H9 (cell line): Measurements from ENCODE around the gene NDUFV1. TPM values are rescaled to one million over a fixed set of nuclear protein-coding genes. Genes with fewer than 3 reads are reported as not detected.

ENCODE experiments used
- DNase-seq: peaks from one replicate; pipeline ENCODE4 v3.0.0-alpha.2; 2017
- H2AFZ ChIP-seq: one replicate; pipeline ENCODE4 v1.6.1; 2013; ENCODE audit warnings: mild to moderate bottlenecking, low read length, control low read depth, moderate library complexity
- H2AK5ac ChIP-seq: 2 replicates; pipeline ENCODE4 v1.6.1; 2013; ENCODE audit warnings: low read length, control low read depth, mixed read lengths; ENCODE audit not compliant: insufficient read length
- H2BK120ac ChIP-seq: one replicate; pipeline ENCODE4 v1.6.1; 2013; ENCODE audit warnings: low read depth, mild to moderate bottlenecking, low read length, control low read depth, inconsistent platforms; ENCODE audit not compliant: poor library complexity, severe bottlenecking
- H2BK12ac ChIP-seq: 2 replicates; pipeline ENCODE4 v1.6.1; 2013; ENCODE audit warnings: low read length, control low read depth, mixed read lengths, low read depth; ENCODE audit not compliant: insufficient read length
- H2BK15ac ChIP-seq: 2 replicates; pipeline ENCODE4 v1.6.1; 2013; ENCODE audit warnings: low read depth, low read length, control low read depth
- H2BK20ac ChIP-seq: one replicate; pipeline ENCODE4 v1.6.1; 2013; ENCODE audit warnings: low read depth, mild to moderate bottlenecking, low read length, control low read depth, inconsistent platforms; ENCODE audit not compliant: poor library complexity, severe bottlenecking
- H2BK5ac ChIP-seq: 2 replicates; pipeline ENCODE4 v1.6.1; 2013; ENCODE audit warnings: low read length, control low read depth, mixed read lengths; ENCODE audit not compliant: insufficient read length
- H3K14ac ChIP-seq: 2 replicates; pipeline ENCODE4 v1.6.1; 2013; ENCODE audit warnings: low read length, control low read depth; ENCODE audit not compliant: insufficient read depth
- H3K18ac ChIP-seq: 2 replicates; pipeline ENCODE4 v1.6.1; 2013; ENCODE audit warnings: low read depth, mild to moderate bottlenecking, mixed read lengths, low read length, control low read depth; ENCODE audit not compliant: insufficient read length
- H3K23ac ChIP-seq: 2 replicates; pipeline ENCODE4 v1.6.1; 2013; ENCODE audit warnings: low read length, control low read depth, mixed read lengths, low read depth; ENCODE audit not compliant: insufficient read length
- H3K23me2 ChIP-seq: 2 replicates; pipeline ENCODE4 v1.6.1; 2013; ENCODE audit warnings: low read depth, mild to moderate bottlenecking, mixed read lengths, low read length, control low read depth; ENCODE audit not compliant: insufficient read length, poor library complexity, severe bottlenecking
- H3K27ac ChIP-seq: 2 replicates; pipeline ENCODE4 v1.5.1; 2013; ENCODE audit warnings: low read length, control low read depth, mixed read lengths, low read depth; ENCODE audit not compliant: insufficient read length
- H3K27me3 ChIP-seq: 2 replicates; pipeline ENCODE4 v1.6.1; 2013; ENCODE audit warnings: low read length, control low read depth, inconsistent platforms; ENCODE audit not compliant: insufficient read depth
- H3K4ac ChIP-seq: 2 replicates; pipeline ENCODE4 v1.6.1; 2013; ENCODE audit warnings: low read depth, mild to moderate bottlenecking, control low read depth, inconsistent platforms, low read length, moderate library complexity
- H3K4me1 ChIP-seq: 2 replicates; pipeline ENCODE4 v1.6.1; 2013; ENCODE audit warnings: low read length, control low read depth, inconsistent platforms; ENCODE audit not compliant: insufficient read depth
- H3K4me2 ChIP-seq: 2 replicates; pipeline ENCODE4 v1.6.1; 2013; ENCODE audit warnings: low read length, control low read depth, mixed read lengths; ENCODE audit not compliant: insufficient read length, insufficient read depth
- H3K56ac ChIP-seq: 2 replicates; pipeline ENCODE4 v1.6.1; 2013; ENCODE audit warnings: low read depth, mild to moderate bottlenecking, mixed read lengths, low read length, control low read depth; ENCODE audit not compliant: insufficient read length
- H3K79me1 ChIP-seq: 2 replicates; pipeline ENCODE4 v1.6.1; 2013; ENCODE audit warnings: low read depth, mild to moderate bottlenecking, moderate library complexity, low read length, control low read depth, inconsistent platforms; ENCODE audit not compliant: insufficient read depth, poor library complexity, severe bottlenecking
- H3K79me2 ChIP-seq: 2 replicates; pipeline ENCODE4 v1.6.1; 2013; ENCODE audit warnings: low read length, control low read depth, inconsistent platforms; ENCODE audit not compliant: insufficient read depth
- H3K9ac ChIP-seq: 2 replicates; pipeline ENCODE4 v1.6.1; 2013; ENCODE audit warnings: low read length, control low read depth, mixed read lengths; ENCODE audit not compliant: insufficient read length; ENCODE audit errors: extremely low read depth
- H3K9me3 ChIP-seq: one replicate; pipeline ENCODE4 v1.6.1; 2013; ENCODE audit warnings: low read depth, low read length, inconsistent platforms; ENCODE audit not compliant: control insufficient read depth
- H3T11ph ChIP-seq: one replicate; pipeline ENCODE4 v1.6.1; 2013; ENCODE audit warnings: mild to moderate bottlenecking, low read length, control low read depth, inconsistent platforms
- H4K20me1 ChIP-seq: one replicate; pipeline ENCODE4 v1.6.1; 2013; ENCODE audit not compliant: control insufficient read depth, insufficient read length, insufficient read depth
- H4K5ac ChIP-seq: 2 replicates; pipeline ENCODE4 v1.6.1; 2013; ENCODE audit warnings: low read depth, mild to moderate bottlenecking, mixed read lengths, low read length, control low read depth; ENCODE audit not compliant: insufficient read length
- H4K8ac ChIP-seq: replicated peaks from 2 replicates; pipeline ENCODE4 v1.6.1; 2013; ENCODE audit warnings: low read length, control low read depth, mixed read lengths, low read depth; ENCODE audit not compliant: insufficient read length
- H4K91ac ChIP-seq: 2 replicates; pipeline ENCODE4 v1.6.1; 2013; ENCODE audit warnings: low read depth, mild to moderate bottlenecking, moderate library complexity, mixed read lengths, low read length, control low read depth; ENCODE audit not compliant: insufficient read length
- H3K27ac Mint-ChIP-seq, 3 experiments: 2 replicates in 2 of 3; 3 replicates in 1 of 3; pipeline ENCODE4 v1.8.0; 2020 to 2021; ENCODE audit warnings: mixed read lengths in 3 of 3, mild to moderate bottlenecking in 1 of 3, moderate library complexity in 1 of 3
- H3K27me3 Mint-ChIP-seq: 2 replicates; pipeline ENCODE4 v1.8.0; 2021; ENCODE audit warnings: low read depth, mild to moderate bottlenecking, moderate library complexity, mixed read lengths
- H3K36me3 Mint-ChIP-seq, 3 experiments: 2 replicates in 2 of 3; 3 replicates in 1 of 3; pipeline ENCODE4 v1.8.0; 2020 to 2021; ENCODE audit warnings: low read depth in 3 of 3, mixed read lengths in 3 of 3; ENCODE audit not compliant: insufficient read depth in 1 of 3
- H3K4me1 Mint-ChIP-seq, 2 experiments: 2 replicates each; pipeline ENCODE4 v1.8.0; 2020; ENCODE audit warnings: mixed read lengths in 2 of 2
- H3K4me3 Mint-ChIP-seq, 2 experiments: 2 replicates in 1 of 2; 3 replicates in 1 of 2; pipeline ENCODE4 v1.8.0; 2020 to 2021; ENCODE audit warnings: mild to moderate bottlenecking in 2 of 2, mixed read lengths in 2 of 2, moderate library complexity in 1 of 2
- H3K9me3 Mint-ChIP-seq, 2 experiments: 2 replicates in 1 of 2; 3 replicates in 1 of 2; pipeline ENCODE4 v1.8.0; 2020; ENCODE audit warnings: mild to moderate bottlenecking in 2 of 2, mixed read lengths in 2 of 2, moderate library complexity in 1 of 2
- CTCF ChIP-seq: fragments of 200-600 bp; sonication (generic); conservative IDR thresholded peaks from 3 replicates; pipeline ENCODE4 v1.8.0; 2021; ENCODE audit warnings: antibody characterized with exemption, mild to moderate bottlenecking
- WGBS: extraction: QIAGEN DNeasy Blood & Tissue Kit; methylation state at CpG from one replicate; pipeline ENCODE4 v1.1.7; 2013; ENCODE audit warnings: missing lambda C conversion rate, low lambda C conversion rate, mixed read lengths; ENCODE audit not compliant: insufficient read length; ENCODE audit errors: extremely low coverage; 5-methylcytosine and 5-hydroxymethylcytosine counted together
- total RNA-seq: library from RNA; stranded (reverse); gene quantifications from 2 replicates; pipeline ENCODE4 v1.2.1, GENCODE V29; 2021

The NDUFV1 gene
- total RNA-seq, 1 experiment from 2014 or later, result 154 TPM

GRCh38 chr11:67612751-67613150 lies 6.0 kb downstream of the NDUFV1 start:
- Histone ChIP-seq H3K56ac (no peak overlapping the region), H4K8ac (no peak overlapping the region), H4K91ac (no peak overlapping the region), H3K27me3 (peaks cover 3% of the 10 kb centered on the region; the same call in 1 of the 2 replicates), H2BK20ac (no peak overlapping the region), H2BK15ac (no peak overlapping the region), H3K23ac (no peak overlapping the region), H3K23me2 (no peaks in the 10 kb centered on the region), H2BK12ac (no peak overlapping the region), H2BK5ac (no peak overlapping the region), H3T11ph (no peak overlapping the region), H3K9me3 (no peaks in the 10 kb centered on the region), H3K9ac (no peak overlapping the region), H3K27ac (no peak overlapping the region), H3K18ac (no peak overlapping the region), H2AK5ac (no peak overlapping the region), H3K79me2 (no peaks in the 10 kb centered on the region), H2BK120ac (no peak overlapping the region), H2AFZ (no peak overlapping the region), H3K4me1 (peaks cover 6% of the 10 kb centered on the region; the same call in 1 of the 2 replicates), H4K5ac (no peak overlapping the region), H3K79me1 (no peaks in the 10 kb centered on the region), H3K4ac (no peak overlapping the region), H3K4me2 (no peak overlapping the region), H3K14ac (no peak overlapping the region), H4K20me1 (no peaks in the 10 kb centered on the region)
- no CpG with 5 or more reads among the region's 13 CpGs for WGBS
- Mint-ChIP-seq H3K9me3 (no peaks in the 10 kb centered on the region), H3K36me3 (peaks cover 13 to 38% (median 35%) of the 10 kb centered on the region in 3 experiments), H3K4me1 (peaks cover 27 to 33% of the 10 kb centered on the region in 2 experiments), H3K4me3 (no peak overlapping the region), H3K27me3 (peaks cover 17% of the 10 kb centered on the region), H3K27ac (no peak overlapping the region)
- DNase-seq, result no peak
- TF ChIP-seq CTCF, result no peak
